ENCODE results near the gene SULT4A1. TPM values are rescaled to one million over a fixed set of nuclear protein-coding genes. Genes with fewer than 3 reads are reported as not detected.

SULT4A1 gene
- total and polyA plus RNA-seq, 2 of the 8 experiments (the other 6 are each of a cell fraction or from before 2014, with no cell fraction given) = 9.1 to 11.8 TPM

DNA sequence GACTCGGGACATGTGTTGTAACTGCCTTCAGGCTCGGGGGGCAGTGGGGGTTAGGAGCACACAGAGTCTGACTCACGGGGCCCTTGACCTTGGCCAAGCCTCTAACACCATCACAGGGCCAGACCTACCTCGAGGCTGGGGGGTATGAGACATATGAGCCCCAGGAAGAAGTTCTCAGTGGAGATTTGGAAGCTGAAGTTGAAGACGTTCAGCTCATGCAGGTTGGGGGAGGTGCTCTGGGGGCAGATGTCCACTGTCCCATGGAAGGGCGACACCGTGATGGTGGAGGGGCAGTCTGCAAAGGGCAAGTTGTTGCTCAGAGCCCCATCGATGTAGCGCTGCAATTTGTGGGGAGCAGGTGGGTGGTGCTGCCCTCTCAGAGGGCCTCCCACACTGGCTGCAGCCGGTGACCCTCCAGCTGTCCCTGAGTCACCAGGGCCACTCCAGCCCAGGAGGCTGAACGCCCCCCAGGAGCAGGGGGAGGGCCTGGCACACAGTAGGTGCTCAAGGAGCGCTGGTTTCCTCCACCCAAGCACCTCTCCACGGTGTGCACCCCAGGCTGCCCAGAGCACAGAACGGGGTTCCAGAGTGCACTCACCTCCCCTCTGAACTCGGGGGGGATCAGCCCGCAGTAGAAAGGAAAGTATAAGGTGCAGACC lies 27.0 kb upstream of the SULT4A1 start (continued):
- TF ChIP-seq, protein P1, sequence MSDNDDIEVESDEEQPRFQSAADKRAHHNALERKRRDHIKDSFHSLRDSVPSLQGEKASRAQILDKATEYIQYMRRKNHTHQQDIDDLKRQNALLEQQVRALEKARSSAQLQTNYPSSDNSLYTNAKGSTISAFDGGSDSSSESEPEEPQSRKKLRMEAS (IDR thresholded peaks at IDR 0.05) = no peak
- no peak for TF ChIP-seq SRF (IDR thresholded peaks at IDR 0.05; ENCODE audit: low read depth, low read length)
